HepG2 (cell line): ENCODE data around the gene RANBP3L. TPM values are rescaled to one million over a fixed set of nuclear protein-coding genes. Genes with fewer than 3 reads are reported as not detected.

ENCODE experiments used
- ATAC-seq: fragments of 200-7000 bp; cut with Tn5 transposase; 3 replicates; pipeline ENCODE4 v1.9.1; 2020; ENCODE audit warnings: mild to moderate bottlenecking, moderate library complexity
- BruUV-seq: library from RNA; stranded (reverse); fragments of 400-500 nt; replicated peaks from 2 replicates; lab custom pipeline; 2021; lab: Mats Ljungman, UMichigan
- CTCF ChIA-PET: fragments of 300-600 bp; formaldehyde crosslinking; extraction: SDS; loops from one replicate; lab custom pipeline; 2021; ENCODE audit warnings: low total read pairs, inconsistent platforms, low intra/inter-chr PET ratio; lab: Yijun Ruan, JAX
- POLR2A ChIA-PET: fragments of 350-600 bp; sonication (Branson Sonifier 250); formaldehyde crosslinking; loops from one replicate; lab custom pipeline; 2020; ENCODE audit warnings: antibody characterized with exemption, inconsistent platforms; lab: Yijun Ruan, JAX
- DNase-seq: peaks from one replicate; pipeline ENCODE4 v3.0.0-alpha.2; 2015; ENCODE audit warnings: low spot score
- FAIRE-seq: peaks from 3 replicates; lab custom pipeline; 2011; peaks lifted over from hg19 to GRCh38; lab: Jason Lieb, UNC
- H2AFZ ChIP-seq: one replicate; pipeline ENCODE4 v1.6.1; 2011; ENCODE audit warnings: low read length, inconsistent platforms
- H3K27ac ChIP-seq: fragments of 300-600 bp; 3 replicates; pipeline ENCODE4 v1.8.0; 2011; ENCODE audit warnings: mixed run types, mild to moderate bottlenecking, mixed read lengths, low read length, inconsistent platforms; ENCODE audit not compliant: insufficient read depth; ENCODE audit errors: extremely low read length
- H3K27me3 ChIP-seq, 2 experiments: fragments of 200-600 bp in 1 of 2; 2 replicates in 1 of 2; 3 replicates in 1 of 2; pipeline versions ENCODE4 v1.6.0 to v1.8.0; 2011; ENCODE audit warnings: low read length in 2 of 2, mild to moderate bottlenecking in 2 of 2, moderate library complexity in 2 of 2, inconsistent platforms in 1 of 2; ENCODE audit not compliant: insufficient read depth in 2 of 2, control insufficient read depth in 1 of 2
- H3K36me3 ChIP-seq, 2 experiments: fragments of 200-600 bp in 1 of 2; replicated peaks in 1 of 2; 2 replicates in 1 of 2; 3 replicates in 1 of 2; pipeline versions ENCODE4 v1.5.1 to v1.8.0; 2011; ENCODE audit warnings: low read length in 2 of 2, inconsistent platforms in 1 of 2; ENCODE audit not compliant: insufficient read depth in 2 of 2, control insufficient read depth in 1 of 2
- H3K4me1 ChIP-seq: 2 replicates; pipeline ENCODE4 v1.5.1; 2012; ENCODE audit warnings: low read length, inconsistent platforms; ENCODE audit not compliant: insufficient read depth
- H3K4me2 ChIP-seq: 2 replicates; pipeline ENCODE4 v1.6.0; 2011; ENCODE audit warnings: low read depth, low read length, inconsistent platforms
- H3K4me3 ChIP-seq, 3 experiments: fragments of 200-600 bp in 1 of 3; sonication (generic), shearing (Covaris generic) in 1 of 3; replicated peaks in 1 of 3; 2 replicates each; pipeline ENCODE4 v1.5.1; 2011 to 2016; ENCODE audit warnings: low read length in 3 of 3, inconsistent platforms in 2 of 3, low read depth in 2 of 3, mild to moderate bottlenecking in 2 of 3, control low read depth in 1 of 3, mixed read lengths in 1 of 3; ENCODE audit not compliant: insufficient read depth in 1 of 3
- H3K79me2 ChIP-seq: one replicate; pipeline ENCODE4 v1.6.1; 2011; ENCODE audit warnings: low read length, inconsistent platforms; ENCODE audit not compliant: insufficient read depth
- H3K9ac ChIP-seq: 2 replicates; pipeline ENCODE4 v1.6.0; 2011; ENCODE audit warnings: mild to moderate bottlenecking, low read depth, low read length, inconsistent platforms; ENCODE audit not compliant: insufficient read depth
- H3K9me3 ChIP-seq: 2 replicates; pipeline ENCODE4 v1.5.1; 2012; ENCODE audit warnings: mild to moderate bottlenecking, low read length
- H4K20me1 ChIP-seq: 2 replicates; pipeline ENCODE4 v1.6.0; 2011; ENCODE audit warnings: inconsistent platforms, mild to moderate bottlenecking, low read length, moderate library complexity; ENCODE audit not compliant: insufficient read depth
- BRD4 ChIP-seq: sonication (generic); formaldehyde crosslinking; IDR thresholded peaks from 2 replicates; pipeline ENCODE4 v1.4.0; 2020; ENCODE audit warnings: missing genetic modification reagents
- GATAD2A ChIP-seq: IDR thresholded peaks from 2 replicates; pipeline ENCODE4 v1.6.1; 2016
- IRX3 ChIP-seq: sonication (generic); formaldehyde crosslinking; IDR thresholded peaks from 2 replicates; pipeline ENCODE4 v1.8.1; 2023; ENCODE audit warnings: mild to moderate bottlenecking, low read depth, missing genetic modification reagents, borderline replicate concordance
- PTBP1 ChIP-seq: fragments of 200-400 bp; formaldehyde crosslinking; IDR thresholded peaks from 2 replicates; pipeline ENCODE4 v1.6.1; 2018; ENCODE audit warnings: low read length, low read depth; ENCODE audit not compliant: poor library complexity, severe bottlenecking
- SAFB2 ChIP-seq: sonication (generic); formaldehyde crosslinking; IDR thresholded peaks from 2 replicates; pipeline ENCODE4 v1.5.1; 2020; ENCODE audit warnings: missing genetic modification reagents, low read depth, mild to moderate bottlenecking, borderline replicate concordance
- SRY ChIP-seq: sonication (generic); formaldehyde crosslinking; IDR thresholded peaks from 2 replicates; pipeline ENCODE4 v1.8.0; 2022; ENCODE audit warnings: mild to moderate bottlenecking, missing genetic modification reagents
- ZNF101 ChIP-seq: sonication (generic); formaldehyde crosslinking; IDR thresholded peaks from 2 replicates; pipeline ENCODE4 v1.4.0; 2020; ENCODE audit warnings: mild to moderate bottlenecking, low read depth, missing genetic modification reagents, borderline replicate concordance
- ZNF20 ChIP-seq: sonication (generic); formaldehyde crosslinking; IDR thresholded peaks from 2 replicates; pipeline ENCODE4 v1.4.0; 2020; ENCODE audit warnings: mild to moderate bottlenecking, moderate library complexity, missing genetic modification reagents
- ZSCAN25 ChIP-seq: sonication (generic); formaldehyde crosslinking; IDR thresholded peaks from 2 replicates; pipeline ENCODE4 v1.8.0; 2022; ENCODE audit warnings: mild to moderate bottlenecking, missing genetic modification reagents
- WGBS: methylation state at CpG from one replicate; pipeline ENCODE4 v1.1.6; 2017; ENCODE audit warnings: low lambda C conversion rate; 5-methylcytosine and 5-hydroxymethylcytosine counted together
- in situ Hi-C: cut with HindIII; loops from 2 replicates; pipeline ENCODE4 v1.10.0; 2017; ENCODE audit warnings: low pct_unique_long_range_greater_than_20kb; ENCODE audit not compliant: extremely low pct_ligation_motif_present
- intact Hi-C: fragments of 100-400 bp; cut with micrococcal nuclease; formaldehyde crosslinking; loops from one replicate; pipeline ENCODE4 v1.10.0; 2022; ENCODE audit not compliant: unreplicated experiment
- polyA plus RNA-seq, 8 experiments: library from polyadenylated mRNA; depleted of rRNA in 3 of 8; stranded (reverse) in 7 of 8; unstranded in 1 of 8; fragments of >200 nt; fragmentation: Illumina TruSeq in 4 of 8; extraction: Trizol in 4 of 8; gene quantifications; 2 replicates each; pipeline versions ENCODE4 v1.2.1 to v1.2.3, GENCODE V29; 2011 to 2016; ENCODE audit warnings: low read depth in 4 of 8, missing spikeins in 1 of 8, mixed read lengths in 1 of 8; ENCODE audit not compliant: insufficient read depth in 1 of 8
- total RNA-seq, 5 experiments: library from RNA; depleted of rRNA; stranded (reverse); fragments of >200 nt; fragmentation: Illumina TruSeq; extraction: Trizol; gene quantifications; 2 replicates each; pipeline ENCODE4 v1.2.3, GENCODE V29; 2016; ENCODE audit warnings: low read depth in 1 of 5

RANBP3L gene
- total and polyA plus RNA-seq, 2 of the 13 experiments (the other 11 are each of a cell fraction or from before 2014, with no cell fraction given): 0.09 TPM; not detected in 1

GRCh38 chr5:36252722-36253365 lies 48.9 kb downstream of the RANBP3L start:
- DNase-seq (no peak), FAIRE-seq (no peak), ATAC-seq (no peak)
- no peaks in the 10 kb centered on the region for H3K36me3 ChIP-seq
- no peak overlapping the region for H3K4me2 ChIP-seq
- WGBS: 81% methylated on average over 3 of the region's 3 CpGs
- H3K4me1 ChIP-seq: no peaks in the 10 kb centered on the region
- no peaks in the 10 kb centered on the region for H3K9me3 ChIP-seq
- in situ Hi-C loops: loop anchor here (25.0 kb wide), 2 partner anchors 259 to 434 kb away; no protein-coding TSS in a partner anchor
- H3K79me2 ChIP-seq: no peaks in the 10 kb centered on the region
- H3K4me3 ChIP-seq: no peak overlapping the region
- H3K9ac ChIP-seq: no peak overlapping the region
- intact Hi-C loops: no loop called here
- H4K20me1 ChIP-seq: no peaks in the 10 kb centered on the region
- TF ChIP-seq ZNF101 (CRISPR knock-in tag) (no peak), SRY (CRISPR knock-in tag) (no peak)
- no peaks in the 10 kb centered on the region for H3K27me3 ChIP-seq
- CTCF ChIA-PET: no interaction called here
- no TSS peak for BruUV-seq
- POLR2A ChIA-PET: no interaction called here
- H3K27ac ChIP-seq: no peak overlapping the region
- no peak overlapping the region for H2AFZ ChIP-seq

- no peak overlapping the region for H3K4me3 ChIP-seq
- in situ Hi-C loops: loop anchor here (25.0 kb wide), 2 partner anchors 261 to 436 kb away; no protein-coding TSS in a partner anchor
- no peak overlapping the region for H3K9ac ChIP-seq
- no peak overlapping the region for H2AFZ ChIP-seq
- no peaks in the 10 kb centered on the region for H3K9me3 ChIP-seq
- ChIA-PET POLR2A (interaction anchor here (1.2 kb wide), 1 partner anchor 9 kb away, joined by 4 read pairs; no protein-coding TSS in a partner anchor), CTCF (no interaction called here)
- no peaks in the 10 kb centered on the region for H3K4me1 ChIP-seq
- BruUV-seq: no TSS peak
- no peak overlapping the region for H3K27ac ChIP-seq
- 64% methylated on average over 3 of the region's 3 CpGs for WGBS
- H3K36me3 ChIP-seq: no peaks in the 10 kb centered on the region
- FAIRE-seq (no peak), ATAC-seq (no peak), DNase-seq (no peak)
- H3K79me2 ChIP-seq: no peaks in the 10 kb centered on the region
- H3K4me2 ChIP-seq: no peak overlapping the region
- no peaks in the 10 kb centered on the region for H4K20me1 ChIP-seq
- H3K27me3 ChIP-seq: no peaks in the 10 kb centered on the region
- TF ChIP-seq IRX3 (no peak), SAFB2 (CRISPR knock-in tag) (no peak), PTBP1 (no peak), ZSCAN25 (CRISPR knock-in tag) (no peak), BRD4 (CRISPR knock-in tag) (no peak), ZNF20 (CRISPR knock-in tag) (no peak), GATAD2A (CRISPR knock-in tag) (no peak)
- intact Hi-C loops: no loop called here
Observed at GRCh38 chr5:36251218-36251617, 50.5 kb downstream of the RANBP3L start.
